Rectal smooth muscle tissue (tissue), 1 donor: ENCODE data around the gene NUAK1.

ENCODE experiments used
- H3K27ac ChIP-seq: one replicate; pipeline ENCODE4 v1.7.0; 2013; ENCODE audit warnings: low read depth, low read length, inconsistent platforms
- H3K27me3 ChIP-seq: one replicate; pipeline ENCODE4 v1.7.0; 2013; ENCODE audit warnings: low read length; ENCODE audit not compliant: control insufficient read depth, insufficient read depth
- H3K36me3 ChIP-seq: one replicate; pipeline ENCODE4 v1.7.0; 2013; ENCODE audit warnings: low read length; ENCODE audit not compliant: control insufficient read depth, insufficient read depth
- H3K4me1 ChIP-seq: one replicate; pipeline ENCODE4 v1.7.0; 2013; ENCODE audit warnings: low read length; ENCODE audit not compliant: control insufficient read depth, insufficient read depth
- H3K4me3 ChIP-seq: one replicate; pipeline ENCODE4 v1.7.0; 2013; ENCODE audit warnings: low read length
- H3K9ac ChIP-seq: one replicate; pipeline ENCODE4 v1.7.0; 2013; ENCODE audit warnings: low read length

NUAK1 gene

GRCh38 chr12:106170285-106170684 is 31.5 kb upstream of the NUAK1 start:
- no peak overlapping the region for H3K9ac ChIP-seq
- no peaks in the 10 kb centered on the region for H3K36me3 ChIP-seq
- H3K27ac ChIP-seq: no peak overlapping the region

GRCh38 chr12:106163712-106164111 is 25.0 kb upstream of the NUAK1 start:
- H3K36me3 ChIP-seq: no peaks in the 10 kb centered on the region
- H3K4me1 ChIP-seq: no peaks in the 10 kb centered on the region
- no peak overlapping the region for H3K9ac ChIP-seq
- H3K4me3 ChIP-seq: no peak overlapping the region
- H3K27ac ChIP-seq: no peak overlapping the region
- H3K27me3 ChIP-seq: no peaks in the 10 kb centered on the region

More at GRCh38 chr12:106170285-106170684, 31.5 kb upstream of the NUAK1 start:
- Histone ChIP-seq H3K27me3 (no peaks in the 10 kb centered on the region), H3K4me1 (no peaks in the 10 kb centered on the region), H3K4me3 (no peak overlapping the region)

- Histone ChIP-seq H3K27ac (no peak overlapping the region), H3K4me1 (no peaks in the 10 kb centered on the region), H3K4me3 (no peak overlapping the region), H3K9ac (no peak overlapping the region), H3K36me3 (no peaks in the 10 kb centered on the region), H3K27me3 (no peaks in the 10 kb centered on the region)
These were observed 22.7 kb upstream of the NUAK1 start for GRCh38 chr12:106161491-106161890.

DNA sequence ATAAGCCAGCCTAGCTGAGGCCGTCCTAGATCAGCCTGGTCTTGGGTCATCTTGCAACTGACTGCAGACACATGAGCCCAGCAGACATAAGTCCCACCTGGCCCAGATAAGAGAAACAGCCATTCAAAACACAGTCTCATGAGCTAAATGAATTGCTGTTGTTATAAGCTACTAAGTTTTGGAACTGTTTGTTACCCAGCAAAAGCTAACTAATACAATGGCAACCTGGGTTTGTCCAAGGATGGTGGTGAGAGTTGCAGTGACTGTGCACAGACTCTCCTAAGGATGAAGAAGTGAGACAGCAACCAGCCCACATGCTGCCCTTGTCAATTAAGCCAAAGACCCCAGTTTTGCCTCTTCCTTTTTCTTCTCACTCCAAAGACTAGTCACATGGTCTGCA is 22.2 kb upstream of the NUAK1 start:
- no peaks in the 10 kb centered on the region for H3K4me1 ChIP-seq
- H3K36me3 ChIP-seq: no peaks in the 10 kb centered on the region
- H3K4me3 ChIP-seq: no peak overlapping the region

DNA sequence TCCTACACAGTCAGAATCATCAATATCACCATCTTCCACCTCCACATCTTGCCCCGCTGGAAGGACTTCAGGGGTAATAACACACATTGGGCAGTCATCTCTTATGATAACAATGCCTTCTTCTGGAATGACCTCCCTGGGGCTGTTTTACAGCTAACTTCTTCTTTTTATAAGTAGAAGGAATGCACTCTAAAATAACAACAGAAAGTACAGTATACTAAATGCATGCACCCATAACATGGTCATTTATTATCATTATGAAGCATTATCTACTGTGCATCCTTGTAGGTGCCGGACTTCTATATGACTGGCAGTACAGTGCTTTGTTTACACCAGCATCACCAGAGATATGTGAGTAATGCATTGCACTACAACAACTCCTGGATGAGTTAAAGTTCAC is 19.0 kb upstream of the NUAK1 start:
- no peak overlapping the region for H3K4me3 ChIP-seq
- no peak overlapping the region for H3K9ac ChIP-seq
- no peak overlapping the region for H3K27ac ChIP-seq

More for the DNA sequence above, 22.2 kb upstream of the NUAK1 start:
- Histone ChIP-seq H3K27me3 (no peaks in the 10 kb centered on the region), H3K9ac (no peak overlapping the region), H3K27ac (no peak overlapping the region)

GRCh38 chr12:106154751-106155273 is 16.1 kb upstream of the NUAK1 start:
- Histone ChIP-seq H3K27me3 (no peaks in the 10 kb centered on the region), H3K4me3 (no peak overlapping the region), H3K36me3 (no peaks in the 10 kb centered on the region), H3K4me1 (no peaks in the 10 kb centered on the region), H3K9ac (no peak overlapping the region), H3K27ac (no peak overlapping the region)

More for the DNA sequence above, 19.0 kb upstream of the NUAK1 start:
- H3K27me3 ChIP-seq: no peaks in the 10 kb centered on the region
- H3K4me1 ChIP-seq: no peaks in the 10 kb centered on the region
- H3K36me3 ChIP-seq: no peaks in the 10 kb centered on the region

DNA sequence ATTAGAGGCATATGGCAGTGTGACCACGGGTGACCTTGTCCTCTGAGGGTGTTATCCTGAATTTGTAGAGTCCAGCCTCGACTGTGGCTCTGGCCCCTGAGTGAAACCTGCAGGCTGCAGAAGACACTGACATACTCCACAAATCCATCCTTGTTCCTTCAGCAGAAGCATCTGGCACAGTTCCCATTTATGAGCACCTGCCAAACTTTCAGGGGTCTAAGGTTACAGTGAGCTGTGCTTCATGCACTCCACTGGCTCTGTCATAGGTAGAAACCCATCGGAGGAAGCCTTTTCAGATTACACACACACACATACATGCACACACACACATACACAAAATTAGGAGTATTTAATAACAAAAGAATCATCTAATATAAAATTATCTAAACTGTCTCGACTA is 13.6 kb upstream of the NUAK1 start:
- Histone ChIP-seq H3K27me3 (no peaks in the 10 kb centered on the region), H3K36me3 (no peaks in the 10 kb centered on the region), H3K4me3 (no peak overlapping the region), H3K9ac (no peak overlapping the region), H3K27ac (no peak overlapping the region), H3K4me1 (no peaks in the 10 kb centered on the region)

GRCh38 chr12:106150555-106150954 is 11.8 kb upstream of the NUAK1 start:
- H3K4me1 ChIP-seq: no peaks in the 10 kb centered on the region
- no peaks in the 10 kb centered on the region for H3K36me3 ChIP-seq
- H3K9ac ChIP-seq: no peak overlapping the region
- no peak overlapping the region for H3K4me3 ChIP-seq
- H3K27ac ChIP-seq: no peak overlapping the region
- H3K27me3 ChIP-seq: no peaks in the 10 kb centered on the region

DNA sequence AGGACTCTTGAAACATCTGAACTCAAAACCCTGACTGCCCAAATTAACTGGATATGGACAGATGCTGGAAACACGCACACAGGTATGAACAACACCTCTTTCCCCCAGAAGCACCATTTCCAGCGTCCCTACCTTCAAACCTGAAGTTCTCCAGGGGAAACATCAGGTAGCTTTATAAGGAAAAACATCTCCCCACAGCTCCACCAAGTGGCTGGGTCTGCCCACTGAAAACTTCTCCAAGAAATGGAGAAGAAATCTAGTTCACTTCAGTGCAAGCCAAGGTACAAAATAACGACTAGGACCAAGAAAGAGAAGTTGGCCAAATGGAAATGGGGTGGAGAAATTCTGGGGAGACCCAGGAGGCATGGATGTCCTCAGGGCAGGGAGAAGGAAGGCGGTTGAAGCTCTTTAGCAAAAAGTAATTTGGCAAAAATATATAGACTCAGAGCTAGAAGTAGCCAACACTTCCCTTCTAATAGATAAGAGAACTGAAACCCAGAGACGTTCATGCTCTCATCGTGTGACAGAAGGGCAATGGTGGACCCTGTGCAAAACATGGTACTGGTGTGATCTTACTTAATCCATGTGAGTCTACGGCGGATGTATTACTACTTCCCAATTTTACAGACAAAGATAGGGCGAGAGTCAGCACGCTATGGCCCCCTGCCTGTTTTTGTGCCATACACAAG is 10.5 kb upstream of the NUAK1 start:
- Histone ChIP-seq H3K4me1 (no peaks in the 10 kb centered on the region), H3K4me3 (no peak overlapping the region), H3K27me3 (no peaks in the 10 kb centered on the region), H3K9ac (no peak overlapping the region), H3K27ac (no peak overlapping the region), H3K36me3 (no peaks in the 10 kb centered on the region)

GRCh38 chr12:106147956-106148355 is 9.2 kb upstream of the NUAK1 start:
- no peaks in the 10 kb centered on the region for H3K27me3 ChIP-seq
- H3K27ac ChIP-seq: no peak overlapping the region
- no peak overlapping the region for H3K4me3 ChIP-seq
- no peaks in the 10 kb centered on the region for H3K36me3 ChIP-seq
- H3K9ac ChIP-seq: no peak overlapping the region
- H3K4me1 ChIP-seq: no peaks in the 10 kb centered on the region

- no peak overlapping the region for H3K27ac ChIP-seq
- no peak overlapping the region for H3K4me3 ChIP-seq
- no peaks in the 10 kb centered on the region for H3K36me3 ChIP-seq
- H3K4me1 ChIP-seq: no peaks in the 10 kb centered on the region
- no peak overlapping the region for H3K9ac ChIP-seq
- no peaks in the 10 kb centered on the region for H3K27me3 ChIP-seq
These were observed 8.2 kb upstream of the NUAK1 start for GRCh38 chr12:106146987-106147386.

GRCh38 chr12:106145539-106146447 is 7.0 kb upstream of the NUAK1 start:
- no peaks in the 10 kb centered on the region for H3K4me1 ChIP-seq
- H3K27ac ChIP-seq: no peak overlapping the region
- H3K4me3 ChIP-seq: no peak overlapping the region

More at GRCh38 chr12:106145539-106146447, 7.0 kb upstream of the NUAK1 start:
- Histone ChIP-seq H3K27me3 (no peaks in the 10 kb centered on the region), H3K9ac (no peak overlapping the region), H3K36me3 (no peaks in the 10 kb centered on the region)
